GM10847 (cell line): ENCODE data around the gene CAMK2B.

ENCODE experiments used
- POLR2A ChIP-seq: IDR thresholded peaks from 2 replicates; pipeline ENCODE4 v1.6.1; 2011; ENCODE audit not compliant: insufficient read length; ENCODE audit errors: extremely low read depth

CAMK2B gene

GRCh38 chr7:44287488-44288380 lies 37.7 kb downstream of the CAMK2B start:
- TF ChIP-seq POLR2A, result no peak

GRCh38 chr7:44286618-44287487 lies 38.5 kb downstream of the CAMK2B start:
- TF ChIP-seq POLR2A, result no peak

GRCh38 chr7:44286182-44286617 lies 39.2 kb downstream of the CAMK2B start:
- TF ChIP-seq POLR2A, result no peak

- no peak for TF ChIP-seq POLR2A
Observed at GRCh38 chr7:44285561-44285960, 39.8 kb downstream of the CAMK2B start.

GRCh38 chr7:44284881-44285541 lies 40.4 kb downstream of the CAMK2B start:
- no peak for TF ChIP-seq POLR2A

- no peak for TF ChIP-seq POLR2A
Observed at GRCh38 chr7:44284216-44284615, 41.2 kb downstream of the CAMK2B start.

GRCh38 chr7:44283381-44284211 lies 41.8 kb downstream of the CAMK2B start:
- no peak for TF ChIP-seq POLR2A

- TF ChIP-seq POLR2A, result no peak
Observed at GRCh38 chr7:44282601-44283171, 42.7 kb downstream of the CAMK2B start.

- TF ChIP-seq POLR2A, result no peak
Observed at GRCh38 chr7:44281811-44282600, 43.4 kb downstream of the CAMK2B start.

- no peak for TF ChIP-seq POLR2A
Observed at GRCh38 chr7:44280993-44281721, 44.2 kb downstream of the CAMK2B start.

GRCh38 chr7:44280636-44280992 lies 44.8 kb downstream of the CAMK2B start:
- no peak for TF ChIP-seq POLR2A

GRCh38 chr7:44279731-44280505 lies 45.5 kb downstream of the CAMK2B start:
- TF ChIP-seq POLR2A, result no peak
